Measurements from ENCODE around the gene PACRG.

- TF ChIP-seq POLR2A (IDR thresholded peaks at IDR 0.05) (no peak), POLR2AphosphoS5 (IDR thresholded peaks at IDR 0.05) (no peak)
Measured at GRCh38 chr6:162873537-162873936, 145.8 kb downstream of the PACRG start.

Measured in prostate gland (tissue), 1 donor.